ENCODE measurements around the gene PRSS53. TPM values are rescaled to one million over a fixed set of nuclear protein-coding genes. Genes with fewer than 3 reads are reported as not detected.

The PRSS53 gene
- total RNA-seq, 1 donor from 2014 or later, result 2.2 TPM

DNA sequence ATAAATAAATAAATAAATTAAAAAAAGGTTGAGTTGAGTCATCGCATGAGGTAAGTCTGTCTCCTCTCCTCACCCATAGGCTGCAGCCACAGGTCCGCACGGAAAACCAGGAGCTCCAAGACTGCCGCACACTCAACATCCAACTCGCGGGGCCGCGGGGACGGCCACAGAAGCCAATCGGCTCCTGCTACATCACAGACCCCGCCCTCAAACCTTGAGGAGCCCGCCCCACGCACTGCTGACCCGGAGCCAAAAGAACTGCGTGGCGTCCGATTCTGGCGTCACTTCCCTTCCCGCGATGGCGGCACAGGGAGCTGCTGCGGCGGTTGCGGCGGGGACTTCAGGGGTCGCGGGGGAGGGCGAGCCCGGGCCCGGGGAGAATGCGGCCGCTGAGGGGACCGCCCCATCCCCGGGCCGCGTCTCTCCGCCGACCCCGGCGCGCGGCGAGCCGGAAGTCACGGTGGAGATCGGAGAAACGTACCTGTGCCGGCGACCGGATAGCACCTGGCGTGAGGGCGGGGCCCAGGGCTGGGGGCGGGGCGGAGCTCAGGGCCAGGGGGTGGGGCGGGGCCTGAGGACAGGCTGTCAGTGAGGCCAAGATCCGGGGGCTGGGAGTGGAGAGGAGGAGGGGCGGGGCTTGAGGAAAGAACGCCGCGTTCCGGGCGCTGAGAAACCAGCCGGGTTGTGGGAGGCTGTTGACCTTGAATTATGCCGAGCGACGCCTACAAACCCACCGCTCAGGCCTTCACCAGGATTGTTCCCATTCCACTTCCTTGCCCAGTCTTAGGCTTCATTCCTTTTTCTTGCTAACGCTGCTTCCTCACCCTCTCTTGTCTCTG, 28.9 kb upstream of the PRSS53 start, which contains the start of gene KAT8:
Gene KAT8 (plus strand): TSS at position 281 of the 839 bp plus-strand sequence. CDS start 18 bp downstream, at position 299.
- TF ChIP-seq, protein P1, sequence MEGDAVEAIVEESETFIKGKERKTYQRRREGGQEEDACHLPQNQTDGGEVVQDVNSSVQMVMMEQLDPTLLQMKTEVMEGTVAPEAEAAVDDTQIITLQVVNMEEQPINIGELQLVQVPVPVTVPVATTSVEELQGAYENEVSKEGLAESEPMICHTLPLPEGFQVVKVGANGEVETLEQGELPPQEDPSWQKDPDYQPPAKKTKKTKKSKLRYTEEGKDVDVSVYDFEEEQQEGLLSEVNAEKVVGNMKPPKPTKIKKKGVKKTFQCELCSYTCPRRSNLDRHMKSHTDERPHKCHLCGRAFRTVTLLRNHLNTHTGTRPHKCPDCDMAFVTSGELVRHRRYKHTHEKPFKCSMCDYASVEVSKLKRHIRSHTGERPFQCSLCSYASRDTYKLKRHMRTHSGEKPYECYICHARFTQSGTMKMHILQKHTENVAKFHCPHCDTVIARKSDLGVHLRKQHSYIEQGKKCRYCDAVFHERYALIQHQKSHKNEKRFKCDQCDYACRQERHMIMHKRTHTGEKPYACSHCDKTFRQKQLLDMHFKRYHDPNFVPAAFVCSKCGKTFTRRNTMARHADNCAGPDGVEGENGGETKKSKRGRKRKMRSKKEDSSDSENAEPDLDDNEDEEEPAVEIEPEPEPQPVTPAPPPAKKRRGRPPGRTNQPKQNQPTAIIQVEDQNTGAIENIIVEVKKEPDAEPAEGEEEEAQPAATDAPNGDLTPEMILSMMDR (conservative IDR thresholded peaks at IDR 0.05; ENCODE audit: low read depth, low read length), result no peak
- DNase-seq (ENCODE audit: low read depth), result peak; percentile 87

DNA sequence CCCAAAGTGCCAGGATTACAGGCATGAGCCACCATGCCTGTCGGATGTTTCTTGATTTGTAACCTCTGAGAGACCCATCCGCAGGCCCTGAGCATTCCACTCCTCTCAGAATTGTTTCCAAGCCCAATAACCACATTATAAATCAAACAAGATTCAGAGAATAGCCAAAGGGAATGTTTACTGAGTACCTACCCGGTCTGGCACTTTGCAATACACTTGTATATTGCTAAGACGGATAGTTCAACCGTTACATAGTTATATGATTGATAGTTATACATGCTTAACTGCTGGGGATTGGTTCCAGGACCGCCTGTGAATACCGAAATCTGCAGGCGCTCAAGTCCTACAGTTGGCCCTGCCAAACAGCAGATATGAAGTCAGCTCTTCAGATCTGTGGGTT, 25.7 kb upstream of the PRSS53 start:
- no peak overlapping the region for H3K4me3 ChIP-seq (ENCODE audit: low read depth, low read length)
- DNase-seq (ENCODE audit: low read depth), result no peak
- TF ChIP-seq, protein P1 (conservative IDR thresholded peaks at IDR 0.05; ENCODE audit: low read depth, low read length), result no peak

More for the DNA sequence above, 28.9 kb upstream of the PRSS53 start, which contains the start of gene KAT8:
- H3K4me3 ChIP-seq (ENCODE audit: low read depth, low read length), result peak within 1 kb of the TSS; percentile 82

DNA sequence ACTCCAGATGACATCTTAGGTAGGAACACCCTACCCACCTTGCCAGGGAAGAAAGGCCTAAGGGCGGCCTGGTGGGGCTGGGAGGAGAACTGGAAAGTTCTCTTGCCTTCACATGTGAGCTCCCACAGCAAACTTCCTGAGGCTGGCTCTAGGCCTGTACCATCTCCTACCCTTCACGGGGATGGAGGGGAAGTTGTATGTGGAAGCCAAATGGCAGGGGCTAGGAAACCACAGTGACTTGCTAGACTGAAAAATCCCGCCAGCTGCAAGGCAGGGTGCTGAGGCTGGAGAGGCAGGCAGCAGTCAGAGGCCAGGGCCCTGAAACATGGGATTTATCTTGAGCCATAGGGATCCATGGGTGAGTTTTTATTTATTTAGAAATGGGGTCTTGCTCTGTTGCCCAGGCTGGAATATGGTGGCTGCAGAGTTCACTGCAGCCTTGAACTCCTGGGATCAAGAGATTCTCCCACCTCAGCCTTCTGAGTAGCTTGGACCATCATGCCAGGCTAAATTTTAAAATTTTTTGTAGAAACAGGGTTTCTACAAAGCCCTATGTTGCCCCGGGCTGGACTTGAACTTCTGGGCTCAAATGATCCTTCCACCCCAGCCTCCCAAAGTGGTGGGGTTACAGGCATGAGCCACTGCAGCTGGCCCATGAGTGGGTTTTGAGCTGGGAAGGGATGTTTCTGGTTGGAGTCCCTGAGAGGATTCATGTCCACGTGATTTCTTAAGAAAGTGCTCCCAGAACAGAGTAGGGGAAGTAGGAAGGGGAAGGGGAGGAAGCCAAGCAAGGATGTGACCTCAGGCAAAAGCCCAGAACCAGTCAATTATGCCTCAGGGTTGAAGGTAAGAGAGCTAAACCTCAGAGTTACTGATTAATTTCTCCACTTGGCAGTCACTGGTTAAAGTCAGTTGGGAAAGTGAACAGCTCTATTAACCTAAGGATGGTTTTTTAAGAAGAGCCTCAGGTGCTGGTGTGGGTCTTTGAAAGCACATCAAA, 24.7 kb upstream of the PRSS53 start:
- peak; percentile 89 for DNase-seq (ENCODE audit: low read depth)
- H3K4me3 ChIP-seq (ENCODE audit: low read depth, low read length), result no peak overlapping the region
- TF ChIP-seq, protein P1 (conservative IDR thresholded peaks at IDR 0.05; ENCODE audit: low read depth, low read length), result no peak

DNA sequence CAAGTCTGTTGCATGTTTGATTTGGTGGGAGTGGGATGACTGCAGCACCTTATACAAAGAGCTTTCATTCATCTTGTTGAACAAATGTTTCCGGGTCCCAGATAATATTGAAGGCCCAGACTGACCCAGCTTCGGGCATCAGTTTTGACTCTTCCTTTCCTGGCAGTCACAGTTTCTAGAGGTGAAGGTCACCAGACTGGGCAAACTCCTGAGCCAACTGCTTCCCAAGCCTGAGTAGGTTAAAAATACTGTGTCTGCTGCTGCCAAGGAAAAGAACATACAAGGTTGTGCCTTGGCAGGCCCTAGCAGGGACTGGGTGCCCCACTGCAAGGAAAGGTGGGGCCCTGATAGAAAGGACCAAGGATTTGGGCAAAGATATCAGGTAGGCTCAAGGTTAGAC, 24.0 kb upstream of the PRSS53 start:
- no peak overlapping the region for H3K4me3 ChIP-seq (ENCODE audit: low read depth, low read length)
- no peak for DNase-seq (ENCODE audit: low read depth)
- TF ChIP-seq, protein P1 (conservative IDR thresholded peaks at IDR 0.05; ENCODE audit: low read depth, low read length), result no peak

DNA sequence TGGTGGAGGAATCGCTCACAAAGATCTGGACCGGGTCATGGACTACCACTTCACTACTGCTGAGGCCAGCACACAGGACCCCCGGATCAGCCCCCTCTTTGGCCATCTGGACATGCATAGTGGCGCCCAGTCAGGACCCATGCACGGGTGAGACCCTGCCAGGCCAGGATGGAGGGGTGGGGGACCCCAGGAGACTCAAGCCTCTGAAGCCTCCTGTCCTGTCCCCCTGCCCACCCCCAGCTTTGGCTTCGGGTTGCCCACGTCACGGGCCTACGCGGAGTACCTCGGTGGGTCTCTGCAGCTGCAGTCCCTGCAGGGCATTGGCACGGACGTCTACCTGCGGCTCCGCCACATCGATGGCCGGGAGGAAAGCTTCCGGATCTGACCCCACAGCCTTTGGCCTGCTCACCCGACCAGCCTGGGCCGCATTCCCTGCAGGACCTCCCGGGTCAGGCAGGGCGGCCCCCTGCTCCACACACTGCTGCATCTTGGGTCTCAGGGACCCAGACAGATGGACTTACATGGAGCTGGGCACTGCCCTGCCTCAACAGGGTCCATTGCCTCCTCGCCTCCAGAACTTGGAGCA, 23.2 kb upstream of the PRSS53 start:
- TF ChIP-seq, protein P1 (conservative IDR thresholded peaks at IDR 0.05; ENCODE audit: low read depth, low read length), result no peak
- DNase-seq (ENCODE audit: low read depth), result no peak
- H3K4me3 ChIP-seq (ENCODE audit: low read depth, low read length), result no peak overlapping the region

Measured in epithelial cell of proximal tubule (primary cell).